Left ventricle myocardium inferior (tissue), 1 donor: ENCODE measurements around the gene LDLRAD3. TPM values are rescaled to one million over a fixed set of nuclear protein-coding genes. Genes with fewer than 3 reads are reported as not detected.

ENCODE experiments used
- DNase-seq: peaks from one replicate; pipeline ENCODE4 v3.0.0-alpha.2; 2020
- H3K27ac ChIP-seq: fragments of 200-600 bp; replicated peaks from 2 replicates; pipeline ENCODE4 v1.8.0; 2021
- H3K27me3 ChIP-seq: fragments of 200-600 bp; 2 replicates; pipeline ENCODE4 v1.8.0; 2021; ENCODE audit warnings: low read depth
- H3K36me3 ChIP-seq: fragments of 200-600 bp; 2 replicates; pipeline ENCODE4 v1.8.0; 2021
- H3K4me1 ChIP-seq: fragments of 200-600 bp; 2 replicates; pipeline ENCODE4 v1.8.0; 2021
- H3K4me3 ChIP-seq: fragments of 200-600 bp; 2 replicates; pipeline ENCODE4 v1.8.0; 2021; ENCODE audit warnings: mild to moderate bottlenecking, moderate library complexity
- H3K9me3 ChIP-seq: fragments of 200-600 bp; replicated peaks from 2 replicates; pipeline ENCODE4 v1.8.0; 2021
- CTCF ChIP-seq: fragments of 200-600 bp; IDR thresholded peaks from 2 replicates; pipeline ENCODE4 v1.8.0; 2021; ENCODE audit warnings: antibody characterized with exemption, mild to moderate bottlenecking, borderline replicate concordance
- intact Hi-C: fragments of 100-400 bp; cut with micrococcal nuclease; formaldehyde crosslinking; loops from one replicate; pipeline ENCODE4 v1.11.0; 2022
- total RNA-seq: library from RNA; stranded (reverse); fragmentation: NEBNext Ultra II Directional; extraction: Animal tissue kit (Norgen Biotek cat#: 25700); gene quantifications from one replicate; pipeline ENCODE4 v1.2.1, GENCODE V29; 2021
- donor health status: DM: no; HTN: yes; CAD: no; lungs with severe emphysema.

Gene LDLRAD3
- total RNA-seq, 1 donor from 2014 or later = 1.0 TPM

DNA sequence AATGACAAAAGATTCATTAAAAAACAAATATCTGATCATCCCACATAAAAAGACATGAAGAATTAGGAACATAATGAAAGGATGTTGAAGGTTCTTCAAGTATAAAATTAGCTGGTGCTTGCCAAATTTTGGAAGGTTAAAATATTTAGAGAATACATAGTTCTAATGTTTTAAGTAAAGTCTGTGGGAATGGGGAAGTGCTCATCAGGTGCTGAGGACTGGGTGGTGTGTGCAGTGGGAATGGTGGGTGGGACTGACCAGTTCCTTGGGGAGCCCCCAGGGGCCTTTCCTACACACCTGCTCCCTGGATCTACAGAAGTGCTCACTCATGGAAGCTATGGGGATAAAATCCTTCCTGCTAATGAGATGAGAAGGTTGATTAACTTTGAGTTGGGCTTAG, 11.8 kb downstream of the LDLRAD3 start:
- intact Hi-C loops = no loop called here
- H3K4me3 ChIP-seq = no peak overlapping the region
- TF ChIP-seq CTCF = no peak
- DNase-seq = no peak
- H3K27me3 ChIP-seq = no peaks in the 10 kb centered on the region
- H3K27ac ChIP-seq = no peak overlapping the region
- H3K4me1 ChIP-seq = no peaks in the 10 kb centered on the region
- no peaks in the 10 kb centered on the region for H3K36me3 ChIP-seq
- H3K9me3 ChIP-seq = no peaks in the 10 kb centered on the region

DNA sequence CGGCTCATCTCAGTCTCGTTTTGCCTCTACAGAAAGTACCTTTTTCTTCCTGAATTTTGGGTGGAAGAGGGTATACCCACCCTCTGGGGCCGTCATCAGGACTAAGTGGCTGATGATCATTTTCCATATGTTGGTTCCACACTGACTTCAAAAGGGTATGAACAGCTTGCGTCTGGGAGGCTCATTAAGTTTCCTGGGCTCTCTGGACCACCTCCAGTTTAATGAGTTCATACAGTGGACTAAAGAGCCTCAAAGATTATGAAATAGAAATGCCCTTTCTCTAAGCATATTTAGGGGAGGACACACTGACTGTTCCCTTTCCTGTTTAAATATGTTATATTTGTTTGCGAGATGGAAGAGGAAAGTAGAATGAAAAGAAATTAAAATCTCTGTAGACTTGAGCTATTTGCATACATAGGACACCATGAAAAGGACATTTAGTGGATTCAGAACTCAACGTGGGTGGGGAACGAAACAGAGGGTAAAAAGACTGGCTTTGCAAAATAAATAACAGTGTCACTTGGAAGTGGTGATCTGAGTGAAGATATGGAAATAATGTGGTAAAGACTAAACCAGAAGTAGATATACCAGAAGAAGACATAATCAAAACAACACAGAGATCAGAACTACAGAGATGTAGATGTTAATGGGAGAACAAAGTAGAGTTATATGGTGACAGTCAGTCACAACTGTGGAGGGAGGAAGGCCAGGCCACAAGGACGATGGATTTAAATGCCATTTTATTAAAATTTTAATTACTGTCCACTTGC, 18.7 kb downstream of the LDLRAD3 start:
- Histone ChIP-seq H3K4me1 (no peaks in the 10 kb centered on the region), H3K4me3 (no peak overlapping the region), H3K9me3 (no peaks in the 10 kb centered on the region), H3K36me3 (no peaks in the 10 kb centered on the region), H3K27ac (no peak overlapping the region), H3K27me3 (no peaks in the 10 kb centered on the region)
- no peak for TF ChIP-seq CTCF
- intact Hi-C loops = no loop called here
- no peak for DNase-seq

DNA sequence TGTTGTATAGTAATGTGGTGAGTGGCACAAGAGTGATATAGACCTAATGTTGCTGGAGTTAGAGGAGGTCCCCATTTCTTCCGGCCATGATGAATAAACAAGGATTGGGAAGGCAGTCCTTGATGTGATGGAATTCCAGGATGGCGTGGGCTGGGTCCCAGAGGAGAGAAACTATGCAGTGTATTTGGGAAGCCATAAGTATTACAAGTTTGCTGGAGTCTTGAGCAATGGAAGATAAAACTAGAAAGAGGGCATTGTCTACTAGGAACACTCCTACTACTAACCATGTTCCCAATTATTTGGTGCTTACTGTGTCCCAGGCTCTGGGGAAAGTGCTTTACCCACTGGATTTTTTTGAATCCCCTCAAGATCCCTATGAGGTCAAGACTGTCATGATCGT, 20.0 kb downstream of the LDLRAD3 start:
- H3K27ac ChIP-seq = peak overlapping the region; percentile 17
- H3K27me3 ChIP-seq = no peaks in the 10 kb centered on the region
- intact Hi-C loops = no loop called here
- no peak overlapping the region for H3K4me3 ChIP-seq
- peak; percentile 42 for DNase-seq
- H3K36me3 ChIP-seq = no peaks in the 10 kb centered on the region
- TF ChIP-seq CTCF = no peak
- H3K9me3 ChIP-seq = no peaks in the 10 kb centered on the region
- H3K4me1 ChIP-seq = no peaks in the 10 kb centered on the region

GRCh38 chr11:35964841-35965240, 21.0 kb downstream of the LDLRAD3 start:
- no peaks in the 10 kb centered on the region for H3K27me3 ChIP-seq
- H3K9me3 ChIP-seq = no peaks in the 10 kb centered on the region
- intact Hi-C loops = no loop called here
- no peaks in the 10 kb centered on the region for H3K4me1 ChIP-seq
- H3K27ac ChIP-seq = no peak overlapping the region
- no peak overlapping the region for H3K4me3 ChIP-seq
- no peak for DNase-seq
- H3K36me3 ChIP-seq = no peaks in the 10 kb centered on the region
- no peak for TF ChIP-seq CTCF

DNA sequence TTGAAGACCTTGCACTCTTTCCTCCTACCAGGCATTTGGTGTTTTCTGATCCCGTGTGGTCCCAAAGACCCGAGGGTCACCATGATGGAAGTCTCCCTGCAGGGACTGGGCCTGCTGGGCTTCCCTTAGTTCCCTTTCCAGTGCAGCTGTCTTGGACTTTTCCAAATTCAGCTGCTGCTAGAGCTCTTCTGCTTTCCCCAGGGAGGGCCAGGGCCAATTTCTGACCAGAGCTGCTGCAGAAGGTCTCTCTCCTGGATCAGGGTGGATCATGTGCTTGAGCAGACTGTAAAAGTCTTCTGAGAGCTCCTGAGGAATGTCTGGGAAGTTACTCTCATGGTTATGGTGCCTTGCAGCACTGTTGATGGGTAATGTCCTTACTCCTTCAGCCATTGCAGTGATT, 23.2 kb downstream of the LDLRAD3 start:
- DNase-seq = peak; percentile 28
- intact Hi-C loops = no loop called here

More for the DNA sequence above, 23.2 kb downstream of the LDLRAD3 start:
- no peak for TF ChIP-seq CTCF
- H3K27ac ChIP-seq = no peak overlapping the region
- H3K9me3 ChIP-seq = no peaks in the 10 kb centered on the region
- H3K27me3 ChIP-seq = no peaks in the 10 kb centered on the region
- no peaks in the 10 kb centered on the region for H3K4me1 ChIP-seq
- H3K36me3 ChIP-seq = no peaks in the 10 kb centered on the region
- no peak overlapping the region for H3K4me3 ChIP-seq
